ENCODE data around the gene NPHS2.
"Not testable (repeated sequence)": the region's sequence is repeated elsewhere in the genome, so short reads cannot be mapped to it uniquely, and the experiment has no call there.

GRCh38 chr1:179518544-179518943 is 57.2 kb downstream of the NPHS2 start:
- TF ChIP-seq POLR2AphosphoS5, CTCF, POLR2A (IDR thresholded peaks at IDR 0.05): not testable (repeated sequence)

Data from sigmoid colon (tissue), 4 donors.